ENCODE data around the gene PIGW.

DNA sequence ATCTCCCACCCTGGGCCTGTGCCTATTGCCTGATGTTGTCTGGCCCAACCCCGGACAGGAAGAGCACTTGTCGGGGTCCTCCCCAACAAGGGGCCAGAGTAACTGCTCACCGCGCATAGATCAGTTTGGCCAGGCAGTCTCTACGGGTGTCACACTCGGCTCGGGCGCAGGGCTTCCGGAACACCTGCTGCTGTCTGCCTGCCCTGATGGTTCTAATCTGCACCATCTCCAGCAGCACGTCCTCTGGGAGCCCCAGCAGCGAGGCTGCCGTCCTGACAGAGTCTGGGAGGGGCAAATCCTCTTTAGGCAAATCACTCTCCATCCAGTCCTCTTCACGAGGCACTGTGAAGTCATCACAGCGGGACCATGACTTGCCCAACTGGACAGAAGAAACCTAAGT is 24.2 kb upstream of the PIGW start:
- TF ChIP-seq, protein P1, sequence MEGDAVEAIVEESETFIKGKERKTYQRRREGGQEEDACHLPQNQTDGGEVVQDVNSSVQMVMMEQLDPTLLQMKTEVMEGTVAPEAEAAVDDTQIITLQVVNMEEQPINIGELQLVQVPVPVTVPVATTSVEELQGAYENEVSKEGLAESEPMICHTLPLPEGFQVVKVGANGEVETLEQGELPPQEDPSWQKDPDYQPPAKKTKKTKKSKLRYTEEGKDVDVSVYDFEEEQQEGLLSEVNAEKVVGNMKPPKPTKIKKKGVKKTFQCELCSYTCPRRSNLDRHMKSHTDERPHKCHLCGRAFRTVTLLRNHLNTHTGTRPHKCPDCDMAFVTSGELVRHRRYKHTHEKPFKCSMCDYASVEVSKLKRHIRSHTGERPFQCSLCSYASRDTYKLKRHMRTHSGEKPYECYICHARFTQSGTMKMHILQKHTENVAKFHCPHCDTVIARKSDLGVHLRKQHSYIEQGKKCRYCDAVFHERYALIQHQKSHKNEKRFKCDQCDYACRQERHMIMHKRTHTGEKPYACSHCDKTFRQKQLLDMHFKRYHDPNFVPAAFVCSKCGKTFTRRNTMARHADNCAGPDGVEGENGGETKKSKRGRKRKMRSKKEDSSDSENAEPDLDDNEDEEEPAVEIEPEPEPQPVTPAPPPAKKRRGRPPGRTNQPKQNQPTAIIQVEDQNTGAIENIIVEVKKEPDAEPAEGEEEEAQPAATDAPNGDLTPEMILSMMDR (IDR thresholded peaks at IDR 0.05; ENCODE audit: low read depth, low read length, poor library complexity, severe bottlenecking), result no peak
- no peak for TF ChIP-seq EZH2phosphoT487 (IDR thresholded peaks at IDR 0.05; ENCODE audit: borderline replicate concordance, low read length)
